NCI-H1092 treated with DMSO at 0.1 percent for 48 hours (cell line): ENCODE results near the gene AP1M2.
"Not testable (repeated sequence)": the region's sequence is repeated elsewhere in the genome, so short reads cannot be mapped to it uniquely, and the experiment has no call there.

ENCODE experiments used
- DNase-seq: peaks from one replicate; lab custom pipeline; 2025; lab: John Stamatoyannopoulos, UW

The AP1M2 gene

GRCh38 chr19:10538204-10538983 is 48.7 kb downstream of the AP1M2 start:
- no peak for DNase-seq

DNA sequence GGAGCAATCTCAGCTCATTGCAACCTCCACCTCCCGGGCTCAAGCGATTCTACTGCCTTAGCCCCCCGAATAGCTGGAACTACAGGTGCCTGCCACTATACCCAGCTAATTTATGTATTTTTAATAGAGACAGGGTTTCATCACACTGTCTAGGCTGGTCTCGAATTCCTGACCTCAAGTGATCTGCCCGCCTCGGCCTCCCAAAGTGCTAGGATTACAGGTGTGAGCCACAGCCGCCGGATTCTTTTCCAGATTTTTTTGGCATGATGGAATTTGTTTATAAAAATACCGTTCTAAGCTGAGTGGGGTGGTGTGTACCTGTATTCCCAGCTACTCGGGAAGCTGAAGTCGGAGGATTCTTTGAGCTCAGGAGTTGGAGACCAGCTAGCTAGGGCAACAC is 49.4 kb downstream of the AP1M2 start:
- no peak for DNase-seq

DNA sequence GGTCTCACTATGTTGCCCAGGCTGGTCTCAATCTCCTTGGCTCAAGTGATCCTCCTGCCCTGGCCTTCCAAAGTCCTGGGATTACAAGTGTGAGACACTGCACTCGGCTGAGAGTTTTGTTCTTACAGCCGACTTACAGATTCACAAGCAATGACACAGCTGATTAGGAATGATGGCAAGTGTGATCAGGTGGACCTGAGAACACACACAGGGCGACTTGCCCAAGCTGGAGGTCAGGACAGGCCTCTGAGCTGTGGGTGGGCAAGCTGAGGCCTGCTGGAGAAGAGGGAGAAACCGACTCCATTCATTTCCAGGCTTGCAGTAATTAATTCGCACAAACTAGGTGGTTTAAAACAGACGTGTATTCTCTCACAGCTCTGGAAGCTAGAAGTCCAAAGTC is 51.5 kb downstream of the AP1M2 start:
- DNase-seq, result no peak

GRCh38 chr19:10533646-10534386 is 53.3 kb downstream of the AP1M2 start:
- no peak for DNase-seq

DNA sequence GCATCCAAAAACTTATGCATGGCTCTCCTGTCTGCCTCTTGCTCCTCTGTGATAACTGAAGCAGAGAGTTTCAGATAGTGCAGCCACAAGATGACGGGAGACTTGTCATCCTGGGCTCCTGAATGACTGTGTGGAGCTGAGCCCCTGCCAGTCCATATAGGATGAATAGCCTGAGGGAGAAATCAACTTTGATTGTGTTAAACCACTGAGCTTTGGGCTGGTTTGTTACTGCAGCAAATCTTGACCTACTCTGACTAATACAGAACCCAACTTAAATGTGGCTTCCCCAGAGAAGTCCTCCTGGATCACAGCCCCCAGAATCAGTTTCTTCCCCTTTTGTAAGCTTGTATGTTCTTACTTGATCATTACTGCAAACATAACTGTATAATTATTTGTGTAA is 54.7 kb downstream of the AP1M2 start:
- no peak for DNase-seq

DNA sequence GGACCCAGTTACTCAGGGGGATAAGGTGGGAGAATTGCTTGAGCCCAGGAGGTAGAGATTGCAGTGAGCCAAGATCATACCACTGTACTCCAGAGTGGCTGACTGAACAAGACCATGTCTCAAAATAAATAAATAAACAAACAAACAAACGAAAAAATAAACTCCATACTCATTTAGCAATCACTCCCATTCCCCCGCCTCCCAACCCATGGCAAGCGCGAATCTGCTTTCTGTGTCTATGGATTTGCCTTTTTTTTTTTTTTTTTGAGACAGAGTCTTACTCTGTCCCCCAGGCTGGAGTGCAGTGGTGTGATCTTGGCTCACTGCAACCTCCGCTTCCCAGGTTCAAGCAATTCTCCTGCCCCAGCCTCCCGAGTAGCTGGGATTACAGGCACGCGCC is 60.2 kb downstream of the AP1M2 start:
- DNase-seq, result not testable (repeated sequence)

GRCh38 chr19:10525636-10526035 is 61.5 kb downstream of the AP1M2 start:
- DNase-seq, result no peak

DNA sequence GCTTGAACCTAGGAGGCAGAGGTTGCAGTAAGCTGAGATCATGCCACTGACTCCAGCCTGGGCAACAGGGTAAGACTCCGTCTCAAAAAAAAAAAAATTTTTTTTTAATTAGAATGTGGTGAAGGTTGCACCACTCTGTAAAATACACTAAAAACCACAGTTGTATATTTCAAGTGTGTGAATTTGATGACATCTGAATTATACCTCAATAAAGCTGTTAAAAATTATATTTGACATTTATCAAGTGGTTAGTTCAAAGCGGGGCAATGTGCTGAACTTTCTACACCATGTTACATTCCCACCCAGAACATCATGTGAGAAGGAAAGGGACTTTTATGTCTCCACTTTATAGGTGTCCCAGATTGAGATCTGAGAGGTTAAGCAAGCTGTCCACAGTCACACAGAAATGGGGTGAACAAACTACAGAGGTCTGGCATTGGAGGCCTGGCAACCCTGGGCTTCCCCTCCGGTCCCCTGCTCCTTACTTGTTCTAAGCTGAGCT is 63.9 kb downstream of the AP1M2 start:
- DNase-seq, result no peak
